GM18519 (cell line): ENCODE data around the gene TBX3.

Experiments
- ATAC-seq: cut with Tn5 transposase; IDR thresholded peaks from one replicate; pipeline ENCODE4 v1.9.1; 2021; ENCODE audit warnings: mild to moderate bottlenecking, moderate library complexity; ENCODE audit not compliant: unreplicated experiment, low FRiP score

Gene TBX3

DNA sequence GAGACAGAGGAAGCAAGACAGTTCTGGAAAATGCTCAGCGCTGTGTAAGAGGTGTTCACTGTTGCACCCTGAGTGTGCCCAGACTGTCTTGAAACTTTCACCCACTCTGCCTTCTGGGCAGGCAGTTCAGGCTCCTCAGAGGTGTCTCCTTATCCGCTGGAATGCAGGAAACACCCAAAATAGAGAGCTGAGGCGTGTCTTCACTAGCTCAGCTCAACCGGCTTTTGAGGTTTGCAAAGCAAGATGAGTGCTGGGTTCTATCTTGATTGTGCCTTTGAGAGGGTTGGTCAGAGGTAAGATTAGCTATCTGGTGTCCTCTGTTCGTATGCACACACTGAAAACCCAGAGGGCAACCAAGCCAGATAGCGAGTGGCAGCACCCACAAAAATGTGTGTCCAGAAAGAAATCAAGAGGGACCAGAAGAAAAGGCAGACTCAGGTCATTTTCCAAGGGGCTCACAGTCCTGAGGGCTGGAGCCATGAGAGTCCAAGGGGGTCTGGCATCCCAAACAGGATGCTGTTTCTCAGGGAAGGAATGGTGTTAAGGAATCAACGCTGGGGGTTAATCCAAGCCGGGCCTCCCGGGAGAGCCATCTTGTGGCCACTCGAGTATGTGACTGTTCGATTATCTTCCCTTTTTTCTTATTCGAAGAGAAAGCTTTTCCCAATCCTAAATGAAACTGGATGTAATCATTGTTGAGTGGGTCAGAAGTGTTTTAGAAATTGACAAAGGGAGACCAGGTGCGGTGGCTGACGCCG, 47.1 kb downstream of the TBX3 start:
- no peak for ATAC-seq

GRCh38 chr12:114631242-114631641, 52.7 kb downstream of the TBX3 start:
- no peak for ATAC-seq

DNA sequence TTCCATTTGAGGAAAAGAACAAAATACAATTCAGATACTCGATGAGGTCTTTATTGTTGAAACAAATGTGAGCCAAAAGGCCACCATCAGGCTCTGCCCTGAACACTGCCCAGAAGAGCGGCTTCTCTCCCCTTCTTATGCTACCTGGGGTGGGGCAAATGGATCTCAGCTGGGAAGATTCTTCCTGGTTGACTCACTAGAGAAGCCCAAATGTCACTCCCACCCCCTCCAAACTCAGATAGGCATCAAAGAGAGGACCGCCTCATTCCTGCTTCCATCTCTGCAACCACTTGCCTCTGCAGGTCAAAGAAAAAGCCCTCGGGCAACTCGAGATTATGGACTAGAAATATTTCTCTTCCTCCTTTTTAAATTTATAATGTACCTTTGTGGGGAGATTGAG, 55.8 kb downstream of the TBX3 start:
- no peak for ATAC-seq

DNA sequence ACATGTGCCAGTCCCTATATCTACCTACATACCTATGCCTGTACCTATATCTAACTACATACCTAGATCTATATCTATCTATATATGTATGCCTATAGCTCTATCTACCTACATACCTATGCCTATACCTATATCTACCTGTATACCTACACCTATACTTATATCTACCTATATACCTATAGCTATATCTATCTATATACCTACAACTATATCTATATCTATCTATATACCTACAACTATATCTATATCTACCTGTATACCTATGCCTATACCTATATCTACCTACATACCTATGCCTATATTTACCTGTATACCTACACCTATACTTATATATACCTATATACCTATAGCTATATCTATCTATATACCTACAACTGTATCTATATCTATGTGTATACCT, 56.6 kb downstream of the TBX3 start:
- ATAC-seq = no peak

DNA sequence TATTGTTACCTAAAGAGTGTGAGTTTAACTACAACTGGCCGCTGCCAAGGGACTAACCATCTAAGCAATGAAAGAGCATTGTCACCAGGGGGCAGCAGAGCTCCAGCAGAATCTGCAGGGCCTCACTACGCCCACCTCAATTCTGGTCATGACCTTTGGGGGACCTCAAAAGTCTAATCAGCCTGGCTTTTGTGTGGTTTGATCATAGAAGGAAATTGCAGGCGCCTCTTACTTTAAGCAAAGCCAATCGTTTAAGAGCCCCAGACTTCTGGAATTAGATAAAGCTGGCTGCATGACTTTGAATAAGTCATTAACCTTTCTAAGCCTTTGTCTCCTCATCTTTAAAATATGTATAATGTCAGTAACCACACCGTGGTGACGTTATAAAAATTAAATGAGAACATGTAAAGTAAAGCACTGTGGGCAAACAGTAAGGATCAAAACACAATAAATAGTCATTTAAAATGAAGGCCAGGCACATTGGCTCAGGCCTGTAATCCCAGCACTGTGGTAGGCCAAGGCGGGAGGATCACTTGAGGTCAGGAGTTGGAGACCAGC, 58.6 kb downstream of the TBX3 start:
- ATAC-seq = no peak

GRCh38 chr12:114623737-114624136, 60.2 kb downstream of the TBX3 start:
- ATAC-seq = no peak
